NOMO-1 treated with DMSO at 0.1 percent for 48 hours (cell line): ENCODE measurements around the gene UBR3.
"Not testable (repeated sequence)": the region's sequence is repeated elsewhere in the genome, so short reads cannot be mapped to it uniquely, and the experiment has no call there.

Experiments
- DNase-seq: peaks from one replicate; lab custom pipeline; 2025; ENCODE audit not compliant: unreplicated experiment; lab: John Stamatoyannopoulos, UW

Gene UBR3

DNA sequence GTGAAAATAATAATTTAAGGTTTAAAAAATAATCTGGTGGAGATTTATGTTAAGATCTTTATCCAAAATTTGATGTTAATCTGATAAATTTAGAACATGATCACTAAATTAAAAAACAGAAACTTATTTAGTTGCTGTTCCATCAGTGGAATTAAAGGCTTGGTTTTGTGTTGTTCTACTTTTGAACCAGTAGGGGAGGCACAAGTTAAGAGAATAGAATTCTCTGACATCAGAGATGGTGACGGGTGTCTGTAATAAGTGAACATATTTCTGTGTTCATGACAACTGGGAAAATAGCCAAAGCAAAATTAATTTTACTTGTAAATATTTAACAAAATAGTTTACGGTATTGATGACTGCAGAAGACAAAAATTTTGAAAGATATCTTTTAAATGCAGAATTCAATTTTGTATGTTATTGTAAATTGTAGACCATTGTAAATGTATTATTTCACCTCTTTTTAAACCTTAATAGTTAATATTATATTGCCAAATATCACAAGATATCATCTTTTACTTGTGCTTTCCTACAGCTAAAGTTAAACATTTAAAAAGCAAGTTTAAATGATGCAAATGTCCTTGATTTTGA is 106.0 kb downstream of the UBR3 start:
- peak; percentile 31 for DNase-seq

DNA sequence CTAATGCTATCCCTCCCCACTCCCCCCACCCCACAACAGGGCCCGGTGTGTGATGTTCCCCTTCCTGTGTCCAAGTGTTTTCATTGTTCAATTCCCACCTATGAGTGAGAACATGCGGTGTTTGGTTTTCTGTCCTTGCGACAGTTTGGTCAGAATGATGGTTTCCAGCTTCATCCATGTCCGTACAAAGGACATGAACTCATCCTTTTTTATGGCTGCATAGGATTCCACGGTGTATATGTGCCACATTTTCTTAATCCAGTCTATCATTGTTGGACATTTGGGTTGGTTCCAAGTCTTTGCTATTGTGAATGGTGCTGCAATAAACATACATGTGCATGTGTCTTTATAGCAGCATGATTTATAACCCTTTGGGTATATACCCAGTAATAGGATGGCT is 109.4 kb downstream of the UBR3 start:
- DNase-seq = not testable (repeated sequence)

DNA sequence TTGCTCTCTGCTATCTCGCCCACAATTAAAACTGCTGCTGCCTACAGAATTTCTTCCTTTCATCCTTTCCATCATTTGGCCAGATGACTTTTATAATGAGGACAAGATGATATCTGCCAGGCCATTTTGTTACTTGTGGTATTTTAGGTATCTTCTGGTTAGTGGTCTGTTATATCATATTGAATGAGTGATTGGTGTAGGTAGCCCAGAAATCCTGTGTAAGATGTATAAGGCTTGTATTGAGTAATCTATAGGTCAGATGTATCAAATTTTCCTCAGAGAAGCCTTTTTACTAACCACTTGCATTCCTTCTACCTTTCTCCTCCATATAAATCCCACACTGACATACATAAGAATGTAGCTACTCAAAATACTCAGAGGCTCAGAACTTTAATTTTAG is 118.3 kb downstream of the UBR3 start:
- no peak for DNase-seq

DNA sequence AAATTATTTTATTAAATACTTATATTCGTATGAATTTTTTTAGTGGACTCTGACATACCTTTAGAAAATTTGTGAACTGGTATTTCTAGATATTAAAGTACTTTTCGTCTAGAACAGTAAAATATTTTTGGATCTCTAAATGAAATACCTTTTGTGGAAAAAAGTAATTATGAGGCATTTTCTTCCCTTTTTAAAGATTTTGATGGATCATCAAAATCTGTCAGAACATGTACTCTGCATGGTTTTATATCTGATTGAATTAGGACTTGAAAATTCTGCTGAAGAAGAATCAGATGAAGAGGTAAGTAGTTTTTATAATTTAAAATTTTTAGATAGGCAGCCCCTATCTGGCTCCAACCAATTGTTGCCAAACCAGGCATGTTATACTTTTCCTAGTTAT is 118.8 kb downstream of the UBR3 start:
- DNase-seq = no peak

DNA sequence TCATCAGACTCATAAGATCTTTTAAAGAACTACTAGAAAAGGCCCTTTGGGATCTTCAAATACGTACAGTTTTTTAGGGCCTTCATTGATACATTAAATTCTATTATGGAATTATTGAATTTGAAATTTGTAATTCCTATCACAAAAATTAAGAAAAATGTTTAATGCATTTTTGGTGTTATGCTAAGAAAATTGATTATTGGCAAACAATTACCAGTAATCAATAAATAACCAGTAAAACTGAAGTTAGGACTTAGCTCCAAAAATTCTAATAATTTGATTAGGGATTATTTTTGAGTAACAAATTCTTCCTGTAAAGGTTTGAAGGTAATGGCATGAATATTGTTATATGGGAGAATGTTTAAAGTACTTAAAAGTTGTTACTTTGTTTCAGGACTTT is 119.3 kb downstream of the UBR3 start:
- no peak for DNase-seq

DNA sequence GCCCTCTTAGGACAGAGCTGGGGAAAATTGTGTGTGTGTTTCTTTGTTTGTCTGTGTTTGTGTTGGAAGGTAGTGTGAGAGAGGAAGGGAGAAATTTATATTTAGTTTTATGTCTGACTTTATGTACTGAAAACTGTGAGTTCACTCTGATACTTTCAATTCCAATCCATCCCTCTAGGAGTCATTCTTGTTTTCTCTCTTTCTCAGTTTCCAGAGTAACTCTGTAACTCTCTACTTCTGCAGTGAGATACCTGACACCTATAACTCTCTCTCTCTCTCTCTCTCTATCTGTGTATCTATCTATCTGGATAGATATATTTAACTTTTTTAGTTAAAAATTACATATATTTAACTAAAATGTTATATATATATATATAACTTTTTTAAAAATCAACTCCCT is 128.7 kb downstream of the UBR3 start:
- DNase-seq = no peak

DNA sequence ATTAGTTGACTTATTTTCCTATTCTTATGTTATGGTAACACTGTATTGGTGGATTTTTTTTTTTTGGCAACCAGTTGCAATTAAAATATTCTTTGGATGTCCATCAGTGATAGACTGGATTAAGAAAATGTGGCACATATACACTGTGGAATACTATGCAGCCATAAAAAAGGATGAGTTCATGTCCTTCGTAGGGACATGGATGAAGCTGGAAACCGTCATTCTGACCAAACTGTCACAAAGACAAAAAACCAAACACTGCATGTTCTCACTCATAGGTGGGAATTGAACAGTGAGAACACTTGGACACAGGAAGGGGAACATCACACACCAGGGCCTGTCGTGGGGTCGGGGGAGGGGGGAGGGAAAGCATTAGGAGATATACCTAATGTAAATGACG is 130.0 kb downstream of the UBR3 start:
- not testable (repeated sequence) for DNase-seq

DNA sequence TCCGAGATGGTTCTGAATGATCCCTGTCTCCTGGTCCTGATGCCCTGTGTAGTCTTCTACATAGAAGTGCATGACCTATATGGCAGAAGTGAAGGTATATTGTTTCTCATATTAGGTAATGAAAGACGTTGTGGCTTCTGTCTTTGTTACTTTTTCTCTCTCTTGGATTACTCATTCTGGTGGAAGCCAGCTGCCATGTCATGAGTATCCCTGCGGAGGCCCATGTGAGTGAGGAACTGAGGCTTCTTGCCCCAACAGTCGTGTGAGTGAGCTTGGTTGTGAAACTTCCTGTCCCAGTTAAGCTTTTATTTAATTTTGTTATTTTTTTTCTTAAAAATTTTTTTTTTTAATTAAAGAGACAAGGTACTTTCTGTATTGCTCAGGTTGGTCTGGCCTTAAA is 134.7 kb downstream of the UBR3 start:
- DNase-seq = peak; percentile 93

DNA sequence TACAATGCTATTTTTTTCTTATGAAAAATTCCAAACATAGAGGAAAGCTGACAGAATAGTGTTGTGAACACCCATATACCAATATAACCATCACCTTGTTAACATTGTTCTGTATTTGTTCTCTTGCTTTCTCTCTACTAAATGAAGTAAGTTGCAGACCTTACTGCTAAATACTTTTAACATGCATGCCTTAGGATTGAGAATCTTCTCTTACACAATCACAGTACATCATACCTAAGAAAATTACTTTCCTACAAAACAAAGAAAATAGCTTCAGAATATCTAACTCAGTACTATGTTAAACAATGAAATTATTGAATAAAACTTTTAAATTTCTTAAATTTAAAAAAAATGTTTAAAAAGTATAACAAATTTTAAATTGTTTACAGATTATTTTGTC is 136.5 kb downstream of the UBR3 start:
- DNase-seq = peak; percentile 2

DNA sequence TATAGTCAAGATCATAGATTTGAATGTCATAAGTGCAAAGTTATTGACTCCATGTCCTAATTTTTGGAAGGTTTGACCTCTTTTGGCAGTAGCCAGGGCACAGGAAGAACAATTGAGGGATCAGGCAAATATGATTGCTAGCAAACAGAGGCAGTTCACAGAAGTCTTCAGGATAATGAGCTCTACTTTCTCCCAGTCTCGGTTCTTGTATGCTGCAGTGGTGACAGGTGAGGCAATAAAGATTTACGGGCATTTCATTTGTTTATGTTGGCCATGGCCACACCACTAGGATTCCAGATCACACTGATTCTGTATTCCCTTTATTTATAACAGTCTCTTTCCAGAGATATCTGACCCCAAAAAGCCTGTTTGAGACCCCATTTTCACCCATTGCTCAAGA is 137.5 kb downstream of the UBR3 start:
- DNase-seq = no peak

DNA sequence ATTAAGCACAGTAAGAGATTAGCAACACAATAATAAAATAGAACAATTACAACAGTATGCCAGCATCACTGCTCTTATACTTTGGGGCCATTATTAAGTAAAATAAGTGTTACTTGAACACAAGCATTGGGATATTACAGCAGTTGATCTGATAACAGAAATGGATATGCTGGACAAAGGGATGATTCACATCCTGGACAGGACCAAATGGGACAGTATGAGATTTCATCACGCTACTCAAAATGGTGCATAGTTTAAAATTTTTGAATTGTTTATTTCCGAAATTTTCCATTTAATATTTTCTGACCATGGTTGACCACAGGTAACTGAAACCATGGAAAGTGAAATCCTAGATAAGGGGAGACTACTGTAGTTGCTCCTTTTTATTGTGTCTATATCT is 138.2 kb downstream of the UBR3 start:
- no peak for DNase-seq

DNA sequence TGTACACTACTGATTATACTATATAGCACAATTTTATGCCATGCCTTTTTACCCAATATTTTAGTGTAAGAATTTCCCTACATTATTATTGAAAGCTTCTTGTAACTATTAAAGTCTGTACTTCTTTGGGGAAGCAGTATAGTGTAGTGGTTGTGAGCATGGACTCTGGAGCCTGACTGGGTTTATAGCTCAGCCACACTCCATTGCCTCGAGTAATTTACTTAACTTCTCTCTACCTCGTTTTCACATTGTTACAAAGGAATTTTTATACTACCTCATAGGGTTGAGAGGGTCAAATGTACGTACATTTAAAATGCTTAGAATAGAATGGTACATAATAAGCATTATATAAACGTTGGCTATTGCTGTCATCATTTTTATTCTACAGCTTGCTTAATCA is 139.2 kb downstream of the UBR3 start:
- no peak for DNase-seq

DNA sequence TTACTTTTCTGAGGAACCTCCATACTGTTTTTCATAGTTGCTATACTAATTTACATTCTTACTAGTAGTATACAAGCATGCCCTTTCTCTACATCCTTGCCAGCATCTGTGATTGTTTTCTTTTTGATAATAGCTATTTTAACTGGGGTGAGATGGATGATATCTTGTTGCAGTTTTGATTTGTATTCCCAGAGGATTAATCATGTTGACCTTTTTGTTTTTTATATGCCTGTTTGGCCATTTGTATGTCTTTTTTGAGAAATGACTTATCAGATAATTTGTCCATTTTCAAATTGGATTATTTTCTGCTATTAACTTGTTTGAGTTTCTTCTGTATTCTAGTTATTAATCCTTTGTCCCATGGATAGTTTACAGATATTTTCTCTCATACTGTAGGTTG is 141.5 kb downstream of the UBR3 start:
- DNase-seq = no peak

DNA sequence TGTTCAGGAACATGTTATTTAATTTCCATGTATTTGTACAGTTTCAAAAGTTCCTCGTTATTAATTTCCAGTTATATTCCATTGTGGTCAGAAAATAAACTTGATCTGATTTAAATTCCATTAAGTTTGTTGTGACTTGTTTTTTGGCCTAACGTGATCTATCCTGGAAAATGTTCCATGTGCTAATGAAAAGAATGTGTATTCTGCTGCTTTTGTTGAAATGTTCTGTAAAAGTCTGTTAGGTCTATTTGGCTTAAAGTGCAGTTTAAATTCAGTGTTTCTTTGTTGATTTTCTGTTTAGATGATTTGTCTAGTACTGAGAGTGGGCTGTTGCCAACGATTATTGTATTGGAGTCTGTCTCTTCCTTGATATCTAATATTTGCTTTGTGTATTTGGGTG is 148.0 kb downstream of the UBR3 start:
- no peak for DNase-seq

DNA sequence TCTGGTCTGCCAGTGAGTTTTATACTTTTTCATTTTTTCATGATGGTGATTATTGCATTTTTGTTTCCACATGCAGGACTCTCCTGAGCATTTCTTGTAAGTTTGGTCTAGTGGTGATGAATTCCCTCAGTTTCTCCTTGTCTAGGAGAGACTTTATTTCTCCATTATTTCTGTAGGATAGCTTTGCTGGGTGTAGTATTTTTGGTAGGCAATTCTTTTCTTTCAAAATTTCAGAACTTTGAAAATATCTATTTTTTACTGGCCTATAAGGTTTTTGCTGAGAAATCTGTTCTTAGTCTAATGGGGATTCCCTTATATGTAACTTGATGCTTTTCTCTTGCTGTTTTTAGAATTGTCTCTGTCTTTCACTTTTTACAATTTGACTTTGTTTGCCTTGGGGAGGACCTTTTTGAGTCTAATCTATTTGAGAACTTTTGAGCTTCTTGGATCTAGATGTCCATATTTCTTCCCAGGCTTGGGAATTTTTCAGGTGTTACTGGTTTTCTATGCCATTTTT is 149.1 kb downstream of the UBR3 start:
- DNase-seq = no peak

DNA sequence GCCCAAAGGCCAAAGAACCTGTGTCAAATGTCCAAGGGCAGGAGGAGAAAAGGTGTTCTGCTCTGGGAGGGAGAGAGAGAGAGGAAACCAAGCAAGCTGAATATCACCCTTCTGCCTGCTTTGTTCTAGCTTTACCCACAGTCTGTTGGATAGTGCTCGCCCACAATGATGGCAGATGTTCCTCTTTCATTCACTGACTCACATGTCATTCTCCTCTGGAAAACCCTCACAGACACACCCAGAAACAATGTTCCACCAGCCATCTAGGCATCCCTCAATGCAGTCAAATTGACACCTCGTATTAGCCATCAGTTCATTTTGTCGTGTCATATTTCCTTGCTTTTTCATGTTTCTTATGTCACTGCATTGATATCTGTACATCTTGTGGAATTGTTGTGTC is 150.3 kb downstream of the UBR3 start:
- DNase-seq = peak; percentile 11

DNA sequence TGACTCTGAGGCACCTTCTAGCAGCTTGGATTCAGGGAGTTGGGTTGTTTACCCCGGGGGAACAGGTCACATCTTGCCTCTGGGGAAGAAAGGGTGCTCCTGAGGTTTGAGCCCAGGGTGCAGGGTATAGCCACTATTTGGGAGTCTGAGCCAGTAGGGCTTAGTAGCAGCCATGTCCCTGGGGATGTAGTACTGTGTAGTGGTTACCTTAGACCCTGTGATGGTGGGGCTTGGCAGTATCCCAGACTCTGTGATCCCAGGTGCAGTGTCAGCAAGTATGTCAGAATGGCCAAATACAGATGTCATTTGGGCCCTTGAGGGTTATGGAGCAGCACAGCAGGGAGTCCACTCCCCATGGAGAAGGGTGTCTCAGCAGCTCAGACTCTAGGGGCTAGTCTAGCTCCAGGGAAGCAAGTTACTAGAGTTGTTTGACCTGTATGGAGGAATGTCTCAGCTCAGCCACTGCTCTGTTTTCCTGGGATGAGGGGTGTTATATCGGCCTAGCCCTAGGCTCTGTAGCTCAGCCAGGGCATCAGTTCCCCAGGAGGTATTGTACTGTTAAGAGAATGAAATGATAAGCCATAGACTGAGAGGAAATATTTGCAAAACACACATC is 151.3 kb downstream of the UBR3 start:
- DNase-seq = no peak

DNA sequence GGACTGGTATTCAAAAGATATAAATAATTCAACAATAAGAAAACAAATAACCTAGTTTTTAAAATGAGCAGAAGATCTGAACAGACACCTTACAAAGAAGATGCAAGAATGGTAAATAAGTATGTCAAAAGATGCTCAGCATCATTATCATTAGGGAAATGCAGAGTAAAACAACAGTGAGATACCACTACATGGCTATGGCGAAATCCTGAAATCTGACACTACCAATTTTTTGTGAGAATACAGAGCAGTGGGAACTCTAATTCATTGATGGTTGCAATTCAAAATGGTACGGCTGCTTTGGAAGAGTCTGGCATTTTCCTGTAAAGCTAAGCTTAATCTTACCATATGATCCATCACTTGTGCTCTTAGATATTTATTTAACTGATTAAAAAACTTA is 151.8 kb downstream of the UBR3 start:
- no peak for DNase-seq

DNA sequence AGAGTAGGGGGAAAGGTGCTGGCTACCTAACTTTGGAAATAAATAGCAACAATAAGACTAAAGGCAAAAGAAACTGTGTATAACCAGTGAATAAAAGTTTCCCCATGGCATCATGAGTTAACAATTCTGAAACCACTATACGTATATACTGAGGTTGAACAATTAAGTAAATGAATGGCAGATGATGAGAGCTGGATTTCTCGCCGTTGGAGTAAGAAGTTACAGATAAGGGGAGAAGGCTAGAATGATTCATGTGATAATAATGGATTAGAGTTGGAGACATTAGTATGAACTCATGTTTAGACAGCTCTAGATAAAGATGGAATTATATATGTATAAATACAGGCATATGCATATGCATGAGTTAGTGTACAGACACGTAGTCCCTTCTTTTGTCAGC is 152.7 kb downstream of the UBR3 start:
- DNase-seq = no peak

DNA sequence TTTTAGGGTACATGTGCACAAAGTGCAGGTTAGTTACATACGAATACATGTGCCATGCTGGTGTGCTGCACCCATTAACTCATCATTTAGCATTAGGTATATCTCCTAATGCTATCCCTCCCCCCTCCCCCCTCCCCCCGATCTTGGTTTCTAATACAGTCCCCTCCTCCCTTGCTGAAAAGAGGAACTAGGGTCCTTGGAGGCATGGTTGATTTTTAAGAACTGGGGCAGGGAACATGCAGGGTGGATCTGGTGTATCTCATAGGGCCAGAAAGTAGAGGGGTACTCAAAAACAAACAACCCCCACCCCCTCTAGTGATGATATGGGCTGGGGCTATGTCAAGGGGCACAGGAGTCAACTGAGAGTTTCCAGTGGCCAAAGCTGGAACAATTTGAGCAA is 153.4 kb downstream of the UBR3 start:
- DNase-seq = no peak

DNA sequence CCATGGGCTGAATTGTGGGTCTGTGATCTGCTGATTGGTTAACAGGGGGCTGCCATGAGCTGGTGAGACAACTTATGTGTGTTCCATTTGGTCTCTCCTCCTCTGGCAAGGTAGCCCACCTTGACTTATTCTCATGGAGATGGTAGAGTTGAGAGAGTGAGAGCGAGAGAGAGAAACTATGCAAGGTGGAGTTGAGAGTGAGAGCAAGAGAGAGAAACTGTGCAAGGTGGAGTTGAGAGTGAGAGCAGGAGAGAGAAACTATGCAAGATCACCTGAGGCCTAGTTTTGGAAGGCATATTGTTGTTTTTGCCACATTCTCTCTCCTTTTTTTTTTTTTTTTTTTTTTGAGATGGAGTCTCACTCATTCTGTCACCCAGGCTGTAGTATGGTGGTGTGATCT is 155.7 kb downstream of the UBR3 start:
- DNase-seq = no peak

DNA sequence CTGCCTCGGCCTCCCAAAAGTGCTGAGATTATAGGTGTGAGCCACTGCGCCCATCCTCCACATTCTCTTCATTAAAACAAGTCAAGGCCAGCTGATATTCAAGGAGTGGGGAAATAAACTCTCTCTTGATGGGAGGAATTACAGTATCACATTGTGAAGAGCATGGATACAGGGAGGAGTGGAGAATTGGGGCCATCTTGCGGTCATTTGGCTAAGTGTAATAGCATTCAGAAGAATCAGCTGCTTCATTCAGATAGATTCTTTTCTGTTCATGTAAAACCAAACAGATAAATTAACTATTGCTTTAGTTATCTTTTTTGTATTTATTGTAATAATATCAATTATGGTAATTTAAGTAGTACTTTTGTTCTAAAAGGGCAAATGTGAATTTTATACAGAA is 156.3 kb downstream of the UBR3 start:
- DNase-seq = no peak

DNA sequence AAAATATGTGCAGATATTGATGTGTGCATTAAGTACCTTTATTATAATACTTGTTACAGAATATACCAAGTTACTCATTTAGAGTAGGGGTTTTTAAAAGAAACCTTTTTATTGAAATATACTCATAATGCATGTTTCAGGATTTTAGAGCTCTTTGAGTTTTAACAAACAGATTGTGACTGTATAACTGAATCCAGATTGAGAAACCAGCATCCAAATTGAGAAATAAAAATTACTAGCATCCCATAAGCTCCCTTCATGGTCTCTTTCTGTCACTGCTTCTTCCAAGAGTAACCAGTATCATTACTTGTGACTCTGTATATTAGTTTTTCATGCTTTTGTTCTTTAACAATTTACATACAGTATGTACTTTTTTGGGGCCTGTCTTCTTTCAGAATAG is 156.9 kb downstream of the UBR3 start:
- DNase-seq = no peak
